ENCODE measurements around the gene NINL. TPM values are rescaled to one million over a fixed set of nuclear protein-coding genes. Genes with fewer than 3 reads are reported as not detected.

Gene NINL
- total RNA-seq, 4 donors from 2014 or later, result 2.5 to 11.6 (median 4.7) TPM

GRCh38 chr20:25422032-25422431 is 163.3 kb downstream of the NINL start:
- WGBS, 2 donors, result 85 to 87% methylated on average over 3 to 4 of the region's 4 CpGs
- Histone ChIP-seq H3K27me3 (no peaks in the 10 kb centered on the region), H3K36me3 (peaks cover 0 to 47% (median 0%) of the 10 kb centered on the region in 3 donors), H3K9me3 (no peaks in the 10 kb centered on the region), H3K4me3 (no peak overlapping the region), H3K4me1 (no peaks in the 10 kb centered on the region), H3K27ac (no peak overlapping the region)
- no peak for TF ChIP-seq CTCF (IDR thresholded peaks at IDR 0.05)
- TF ChIP-seq POLR2A (IDR thresholded peaks at IDR 0.05), result no peak
- DNase-seq, result no peak
- intact Hi-C loops (cut with DNase I), result no loop called here

GRCh38 chr20:25421102-25421501 is 164.2 kb downstream of the NINL start:
- H3K4me1 ChIP-seq, result no peaks in the 10 kb centered on the region
- no peak overlapping the region for H3K4me3 ChIP-seq
- H3K27ac ChIP-seq, result no peak overlapping the region
- TF ChIP-seq CTCF (IDR thresholded peaks at IDR 0.05) (no peak), POLR2A (IDR thresholded peaks at IDR 0.05) (no peak)
- H3K27me3 ChIP-seq, result no peaks in the 10 kb centered on the region
- H3K36me3 ChIP-seq, result peaks cover 0 to 38% (median 0%) of the 10 kb centered on the region in 3 donors
- DNase-seq, result no peak
- intact Hi-C loops (cut with DNase I), result no loop called here
- no peaks in the 10 kb centered on the region for H3K9me3 ChIP-seq

GRCh38 chr20:25418776-25419175 is 166.6 kb downstream of the NINL start:
- WGBS, 2 donors, result 71% methylated on average over 1 of the region's 1 CpG
- no peak for DNase-seq
- no peak for TF ChIP-seq CTCF (IDR thresholded peaks at IDR 0.05)
- no peak for TF ChIP-seq POLR2A (IDR thresholded peaks at IDR 0.05)
- H3K36me3 ChIP-seq, result peaks cover 0 to 34% (median 0%) of the 10 kb centered on the region in 3 donors
- no peaks in the 10 kb centered on the region for H3K4me1 ChIP-seq
- intact Hi-C loops (cut with DNase I), result no loop called here
- H3K4me3 ChIP-seq, result no peak overlapping the region
- no peaks in the 10 kb centered on the region for H3K9me3 ChIP-seq
- H3K27me3 ChIP-seq, result no peaks in the 10 kb centered on the region
- no peak overlapping the region for H3K27ac ChIP-seq

GRCh38 chr20:25408890-25409289 is 176.4 kb downstream of the NINL start:
- Histone ChIP-seq H3K9me3 (no peaks in the 10 kb centered on the region), H3K27me3 (no peaks in the 10 kb centered on the region), H3K36me3 (no peaks in the 10 kb centered on the region), H3K4me1 (peaks cover 0 to 21% (median 6%) of the 10 kb centered on the region in 3 donors), H3K4me3 (no peak overlapping the region), H3K27ac (no peak overlapping the region)
- intact Hi-C loops (cut with DNase I), result no loop called here
- no peak for DNase-seq
- TF ChIP-seq POLR2A (IDR thresholded peaks at IDR 0.05) (no peak), CTCF (IDR thresholded peaks at IDR 0.05) (no peak)
- 83 to 86% methylated on average over 5 of the region's 5 CpGs for WGBS, 2 donors

- no peak for DNase-seq
- Histone ChIP-seq H3K27ac (peak overlapping the region in 3 of 4 donors; percentile 78 to 84 (median 82)), H3K4me1 (peaks cover 0 to 21% (median 6%) of the 10 kb centered on the region in 3 donors), H3K4me3 (peak overlapping the region; percentile 67 to 79 (median 74)), H3K36me3 (no peaks in the 10 kb centered on the region), H3K9me3 (peaks cover 0 to 5% (median 4%) of the 10 kb centered on the region in 3 donors), H3K27me3 (no peaks in the 10 kb centered on the region)
- 4% methylated on average over 4 of the region's 4 CpGs for WGBS, 2 donors
- TF ChIP-seq CTCF (IDR thresholded peaks at IDR 0.05) (no peak), POLR2A (IDR thresholded peaks at IDR 0.05) (no peak)
- intact Hi-C loops (cut with DNase I), result no loop called here
Measured at GRCh38 chr20:25408170-25408547, 177.2 kb downstream of the NINL start.
